Stimulated activated CD8-positive, alpha-beta memory T cell treated with anti-CD3 and anti-CD28 coated beads, Interleukin-2, amount 100 ng/mL, for 48 hours (primary cell): ENCODE data around the gene SEPTIN8.

Source experiments
- DNase-seq, 2 donors: peaks; one replicate each; pipeline ENCODE4 v3.0.0-alpha.2; 2020; ENCODE audit warnings: low read depth in 2 of 2

The SEPTIN8 gene

GRCh38 chr5:132708645-132709044, 68.4 kb downstream of the SEPTIN8 start:
- DNase-seq: no peak

- no peak for DNase-seq
Measured at GRCh38 chr5:132704875-132705274, 72.2 kb downstream of the SEPTIN8 start.
